Gastrocnemius medialis (tissue), 4 donors: Measurements from ENCODE around the gene DDX51. TPM values are rescaled to one million over a fixed set of nuclear protein-coding genes. Genes with fewer than 3 reads are reported as not detected.

Source experiments
- ATAC-seq, 2 donors: fragments of 150-250 bp; one replicate each; pipeline ENCODE4 v1.9.1; 2016
- DNase-seq, 2 donors: peaks; one replicate each; pipeline ENCODE4 v3.0.0-alpha.2; 2019
- H3K27ac ChIP-seq, 4 donors: fragments of 200-600 bp; sonication (generic); 1 replicate in 1 of 4; 2 replicates in 3 of 4; pipeline ENCODE4 v1.5.1; 2016 to 2018; ENCODE audit warnings: mild to moderate bottlenecking in 2 of 4, moderate library complexity in 1 of 4
- H3K27me3 ChIP-seq, 3 donors: fragments of 200-600 bp; sonication (generic) in 2 of 3; 1 replicate in 1 of 3; 2 replicates in 2 of 3; pipeline versions ENCODE4 v1.5.1 to v1.6.0; 2016 to 2019; ENCODE audit warnings: mild to moderate bottlenecking in 1 of 3, moderate library complexity in 1 of 3
- H3K36me3 ChIP-seq, 2 donors: fragments of 200-600 bp; sonication (generic) in 1 of 2; one replicate each; pipeline ENCODE4 v1.5.1; 2017 to 2018
- H3K4me1 ChIP-seq, 2 donors: fragments of 200-600 bp; sonication (generic) in 1 of 2; one replicate each; pipeline ENCODE4 v1.5.1; 2016 to 2017; ENCODE audit warnings: mild to moderate bottlenecking in 2 of 2
- H3K4me3 ChIP-seq, 4 donors: fragments of 200-600 bp; sonication (generic) in 3 of 4; 1 replicate in 1 of 4; 2 replicates in 3 of 4; pipeline ENCODE4 v1.5.1; 2016 to 2019; ENCODE audit warnings: mild to moderate bottlenecking in 2 of 4
- H3K9me3 ChIP-seq, 3 donors: fragments of 200-600 bp; sonication (generic) in 2 of 3; 1 replicate in 1 of 3; 2 replicates in 2 of 3; pipeline ENCODE4 v1.5.1; 2016 to 2019
- CTCF ChIP-seq, 5 experiments: fragments of 450-650 bp in 3 of 5; fragments of 200-600 bp in 2 of 5; sonication (generic) in 2 of 5; IDR thresholded peaks in 4 of 5; conservative IDR thresholded peaks in 1 of 5; 1 replicate in 4 of 5; 2 replicates in 1 of 5; pipeline ENCODE4 v1.5.1; 2016 to 2019; ENCODE audit warnings: antibody characterized with exemption in 5 of 5, mild to moderate bottlenecking in 3 of 5, moderate library complexity in 3 of 5
- POLR2A ChIP-seq, 2 donors: fragments of 450-650 bp; IDR thresholded peaks; one replicate each; pipeline ENCODE4 v1.6.1; 2017; ENCODE audit warnings: antibody characterized with exemption in 2 of 2, mild to moderate bottlenecking in 2 of 2, moderate library complexity in 2 of 2
- in situ Hi-C, 4 donors: fragments of 200-750 bp; cut with MboI; loops; one replicate each; pipeline versions ENCODE4 v1.15.0 to v1.8.0; 2017; ENCODE audit warnings: low sequenced_read_pairs in 4 of 4
- intact Hi-C: fragments of 100-400 bp; cut with DNase I; formaldehyde crosslinking; loops from one replicate; pipeline ENCODE4 v1.15.1; 2023; ENCODE audit warnings: low total_unique reads
- total RNA-seq, 4 donors: library from RNA; depleted of rRNA; stranded (reverse); fragments of >200 nt; gene quantifications; one replicate each; pipeline versions ENCODE4 v1.1.0 to v1.2.3, GENCODE V29; 2016

Gene DDX51
- total RNA-seq, 4 donors from 2014 or later = 5.8 to 7.8 (median 6.5) TPM

GRCh38 chr12:132114667-132115066, 29.5 kb downstream of the DDX51 start:
- in situ Hi-C loops (no loop called here), intact Hi-C loops (no loop called here)
- no peak overlapping the region for H3K27ac ChIP-seq
- peaks cover 0 to 55% of the 10 kb centered on the region in 2 donors for H3K36me3 ChIP-seq
- TF ChIP-seq CTCF (IDR thresholded peaks at IDR 0.05 in 4 of 5, conservative IDR thresholded peaks at IDR 0.05 in 1 of 5) (no peak), POLR2A (IDR thresholded peaks at IDR 0.05) (no peak)
- no peak overlapping the region for H3K4me3 ChIP-seq
- DNase-seq (no peak), ATAC-seq (no peak)
- H3K27me3 ChIP-seq = no peaks in the 10 kb centered on the region
- H3K9me3 ChIP-seq = no peaks in the 10 kb centered on the region
- H3K4me1 ChIP-seq = no peaks in the 10 kb centered on the region

GRCh38 chr12:132111654-132112304, 32.3 kb downstream of the DDX51 start:
- no peak overlapping the region for H3K27ac ChIP-seq
- in situ Hi-C loops (no loop called here), intact Hi-C loops (no loop called here)
- H3K36me3 ChIP-seq = peaks cover 0 to 59% of the 10 kb centered on the region in 2 donors
- H3K4me1 ChIP-seq = no peaks in the 10 kb centered on the region
- no peak for DNase-seq
- H3K4me3 ChIP-seq = no peak overlapping the region
- no peak for ATAC-seq
- TF ChIP-seq POLR2A (IDR thresholded peaks at IDR 0.05) (no peak), CTCF (IDR thresholded peaks at IDR 0.05 in 4 of 5, conservative IDR thresholded peaks at IDR 0.05 in 1 of 5) (no peak)
- no peaks in the 10 kb centered on the region for H3K27me3 ChIP-seq
- no peaks in the 10 kb centered on the region for H3K9me3 ChIP-seq

DNA sequence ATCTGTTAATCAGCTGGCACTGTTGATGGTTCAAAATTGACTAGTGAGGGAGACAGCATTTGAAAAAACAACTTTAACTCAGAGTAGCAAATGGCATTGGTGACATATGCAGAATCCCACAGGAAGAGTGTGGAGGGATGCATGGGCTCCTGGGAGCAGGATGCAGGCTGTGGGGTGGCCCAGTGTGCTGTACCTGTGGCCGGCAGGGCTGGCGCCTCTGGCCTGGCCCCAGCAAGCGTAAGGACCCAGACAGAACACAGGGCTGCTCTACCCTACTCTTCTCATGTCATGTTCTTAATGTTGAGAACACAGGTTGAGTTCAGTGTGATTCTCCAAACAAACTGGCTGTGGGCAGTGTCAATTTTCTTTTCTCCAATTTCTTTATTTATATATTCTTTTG, 33.4 kb downstream of the DDX51 start:
- TF ChIP-seq POLR2A (IDR thresholded peaks at IDR 0.05) (no peak), CTCF (IDR thresholded peaks at IDR 0.05 in 4 of 5, conservative IDR thresholded peaks at IDR 0.05 in 1 of 5) (no peak)
- DNase-seq (no peak), ATAC-seq (no peak)
- no peaks in the 10 kb centered on the region for H3K27me3 ChIP-seq
- in situ Hi-C loops = no loop called here
- peaks cover 0 to 48% of the 10 kb centered on the region in 2 donors for H3K36me3 ChIP-seq
- peaks cover under 1 to 4% of the 10 kb centered on the region in 2 donors for H3K4me1 ChIP-seq
- H3K9me3 ChIP-seq = no peaks in the 10 kb centered on the region
- H3K4me3 ChIP-seq = no peak overlapping the region
- H3K27ac ChIP-seq = no peak overlapping the region
- intact Hi-C loops = no loop called here

DNA sequence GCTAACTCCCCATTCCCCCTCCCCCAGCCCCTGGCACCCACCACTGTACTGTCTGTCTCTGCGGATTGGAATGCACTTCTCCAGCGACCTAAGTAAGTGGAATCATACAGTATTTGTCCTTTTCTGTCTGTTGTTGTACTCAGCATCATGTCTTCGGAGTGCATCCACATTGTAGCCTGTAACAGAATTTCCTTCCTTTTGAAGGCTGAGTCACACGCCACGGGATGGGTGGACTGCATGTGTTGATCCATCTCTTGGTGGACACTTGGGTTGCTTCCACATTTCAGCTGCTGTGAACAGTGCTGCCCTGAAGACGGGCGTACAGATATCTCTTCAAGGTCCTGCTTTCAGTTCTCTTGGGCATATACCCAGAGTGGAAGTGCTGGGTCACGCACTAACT, 34.4 kb downstream of the DDX51 start:
- H3K4me1 ChIP-seq = peaks cover 7 to 11% of the 10 kb centered on the region in 2 donors
- H3K9me3 ChIP-seq = no peaks in the 10 kb centered on the region
- no peak overlapping the region for H3K27ac ChIP-seq
- in situ Hi-C loops = no loop called here
- intact Hi-C loops = no loop called here
- no peak overlapping the region for H3K4me3 ChIP-seq
- H3K36me3 ChIP-seq = peaks cover 0 to 38% of the 10 kb centered on the region in 2 donors
- no peaks in the 10 kb centered on the region for H3K27me3 ChIP-seq
- no peak for DNase-seq
- no peak for ATAC-seq
- TF ChIP-seq POLR2A (IDR thresholded peaks at IDR 0.05) (no peak), CTCF (IDR thresholded peaks at IDR 0.05 in 4 of 5, conservative IDR thresholded peaks at IDR 0.05 in 1 of 5) (no peak)
